SKM-1 (cell line): ENCODE measurements around the gene SLC47A2.

Experiments used
- DNase-seq: peaks from one replicate; lab custom pipeline; 2025; ENCODE audit not compliant: unreplicated experiment; lab: John Stamatoyannopoulos, UW

Gene SLC47A2

DNA sequence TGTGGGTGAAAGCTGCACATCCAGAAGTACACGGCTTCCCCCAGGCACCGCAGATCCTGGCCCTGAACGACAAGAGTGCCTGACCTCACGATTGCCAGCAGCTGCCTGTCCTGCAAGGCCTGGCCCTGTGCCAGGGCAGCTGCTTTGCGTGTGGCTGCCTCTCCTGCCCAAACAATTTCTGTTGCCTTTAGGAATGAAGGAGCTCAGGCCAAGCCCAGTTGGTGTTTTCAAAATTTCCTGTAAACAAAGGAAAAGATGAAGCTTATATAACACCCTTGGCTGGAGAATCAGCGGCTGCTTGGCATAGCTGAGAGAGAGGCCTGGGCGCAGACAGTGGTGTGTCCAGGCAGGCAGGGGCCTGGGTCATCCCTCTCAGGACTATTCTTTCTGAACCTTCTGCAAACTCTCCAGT, 11.7 kb upstream of the SLC47A2 start:
- no peak for DNase-seq

- DNase-seq, result no peak
Measured at GRCh38 chr17:19727501-19728078, 11.2 kb upstream of the SLC47A2 start.

DNA sequence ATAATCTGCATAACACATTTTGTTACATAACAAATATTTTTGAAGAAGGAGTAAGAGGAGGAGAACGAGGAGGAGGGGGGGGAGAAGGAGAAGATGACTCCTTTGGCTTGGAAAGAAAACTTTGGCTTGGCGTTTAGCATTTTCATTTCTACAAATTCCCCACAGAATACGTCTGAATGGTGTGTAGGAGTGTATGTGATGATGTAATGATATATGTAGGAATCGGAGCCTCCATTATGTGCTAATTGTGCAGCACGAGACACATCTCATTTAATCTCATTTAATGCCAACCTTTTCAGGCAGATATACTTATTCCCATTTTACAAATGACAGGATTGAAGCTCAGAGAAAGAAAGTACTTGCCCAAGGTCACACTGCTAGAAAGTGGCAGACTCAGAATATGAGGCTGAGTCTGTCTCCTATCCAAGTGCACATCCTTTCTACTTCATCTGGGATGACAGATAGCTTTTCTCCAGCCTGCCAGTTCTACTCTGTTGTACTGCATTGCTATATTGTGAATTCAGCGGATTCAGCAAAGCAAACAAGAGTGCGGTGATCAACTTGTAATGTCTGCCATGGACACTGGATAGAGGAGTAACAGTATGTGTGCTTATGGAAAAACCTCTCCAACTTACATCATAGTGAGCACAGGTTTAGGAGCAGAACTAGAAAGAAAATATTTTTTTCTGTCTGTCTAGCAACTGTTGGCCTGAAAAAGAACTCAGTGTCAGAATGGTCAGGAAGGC, 10.4 kb upstream of the SLC47A2 start:
- DNase-seq, result no peak

DNA sequence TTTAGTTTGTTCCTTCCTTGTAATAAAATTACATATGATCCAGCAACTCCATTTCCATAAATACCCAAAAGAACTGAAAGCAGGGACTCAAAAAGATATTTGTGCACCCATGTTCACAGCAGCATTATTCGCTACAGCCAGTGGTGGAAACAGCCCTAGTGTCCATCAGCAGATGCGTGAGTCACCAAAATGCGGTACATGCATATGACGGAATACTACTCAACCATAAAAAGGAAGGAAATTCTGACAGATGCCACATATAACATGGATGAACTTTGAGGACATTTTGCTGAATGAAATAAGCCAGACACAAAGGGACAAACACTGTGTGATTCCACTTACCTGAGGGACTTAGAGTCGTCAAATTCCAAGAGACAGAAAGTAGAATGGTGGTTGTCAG, 9.1 kb upstream of the SLC47A2 start:
- DNase-seq, result no peak

GRCh38 chr17:19724501-19725420, 8.4 kb upstream of the SLC47A2 start:
- no peak for DNase-seq

GRCh38 chr17:19723964-19724363, 7.6 kb upstream of the SLC47A2 start:
- no peak for DNase-seq

- DNase-seq, result no peak
Measured at GRCh38 chr17:19720631-19721426, 4.4 kb upstream of the SLC47A2 start.

DNA sequence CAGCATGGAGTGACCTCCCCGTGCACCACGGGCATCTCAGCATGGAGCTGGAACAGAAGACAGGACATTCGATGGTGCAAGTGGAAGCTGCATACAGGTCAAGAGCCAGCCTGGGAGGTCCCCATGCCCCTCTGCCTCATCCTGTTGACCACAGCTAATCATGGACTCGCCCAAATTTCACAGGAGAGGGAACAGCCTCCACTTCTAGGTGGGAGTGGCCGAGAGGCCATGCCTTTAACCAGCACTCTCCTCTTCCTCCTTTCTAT, 3.8 kb upstream of the SLC47A2 start:
- DNase-seq, result no peak

- no peak for DNase-seq
Measured at GRCh38 chr17:19719355-19720209, 3.2 kb upstream of the SLC47A2 start.

GRCh38 chr17:19718613-19719354, 2.4 kb upstream of the SLC47A2 start:
- no peak for DNase-seq

GRCh38 chr17:19718041-19718612, 1.7 kb upstream of the SLC47A2 start:
- no peak for DNase-seq

- no peak for DNase-seq
Measured at GRCh38 chr17:19717411-19717908, 1.1 kb upstream of the SLC47A2 start.

DNA sequence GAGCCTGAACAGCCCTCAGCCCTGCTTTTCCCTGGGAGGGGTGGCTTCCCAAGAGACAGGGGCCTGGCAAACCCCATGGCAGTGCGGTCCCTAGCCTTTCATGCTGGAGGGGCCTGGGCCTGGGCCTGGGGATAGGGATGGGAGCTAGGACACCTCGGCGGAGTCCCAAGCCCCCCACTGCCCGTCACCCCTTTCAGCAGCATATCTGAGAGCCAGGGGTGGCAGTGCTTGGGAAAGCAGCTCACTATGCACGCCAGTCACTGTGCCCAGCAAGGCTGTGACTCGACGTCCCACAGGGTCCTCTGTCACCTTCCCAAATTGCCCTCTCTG, 612 bp upstream of the SLC47A2 start:
- no peak for DNase-seq

DNA sequence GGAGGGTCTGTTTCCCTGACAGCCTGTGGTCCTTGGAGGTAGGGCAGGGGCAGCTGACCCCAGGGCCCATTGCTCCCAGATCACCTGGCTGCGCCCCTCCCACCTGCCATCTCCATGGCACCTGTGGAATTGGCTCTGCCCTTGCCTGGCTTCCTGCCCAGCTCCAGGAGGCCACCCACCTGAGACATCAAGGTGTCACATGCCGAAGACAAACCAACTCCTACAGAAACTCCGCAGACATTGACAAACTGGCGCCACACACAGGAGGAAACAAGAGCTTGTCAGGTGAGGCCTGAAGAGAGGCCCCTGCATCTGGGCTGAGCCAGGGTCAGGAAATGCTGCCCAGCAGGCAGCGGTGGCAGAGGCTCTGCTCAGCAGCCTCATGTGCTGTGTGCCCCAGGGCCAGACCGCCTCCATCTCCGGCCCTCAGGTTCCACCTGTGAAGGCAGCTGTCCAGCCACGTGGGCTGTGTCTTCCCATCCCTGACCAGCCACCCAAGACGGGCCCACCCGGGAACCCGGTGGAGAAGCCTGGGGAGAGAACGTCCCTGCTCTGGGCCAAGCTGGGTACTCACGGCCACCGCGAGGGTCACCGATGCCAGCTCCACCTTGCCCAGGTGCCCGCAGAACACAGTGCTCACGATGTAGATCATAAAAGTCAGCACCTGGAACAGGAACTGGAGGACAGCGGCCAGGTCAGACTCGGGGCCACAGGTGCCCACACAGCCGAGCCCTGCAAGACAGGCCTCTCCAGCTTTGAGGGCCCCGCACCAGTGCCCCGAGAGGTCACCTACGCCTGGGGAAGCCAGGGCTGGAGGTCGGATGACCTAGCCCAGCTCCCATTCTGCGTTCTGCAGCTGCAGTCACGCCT, 1.6 kb downstream of the SLC47A2 start:
- no peak for DNase-seq

- DNase-seq, result no peak
Measured at GRCh38 chr17:19713901-19714361, 2.5 kb downstream of the SLC47A2 start.

- no peak for DNase-seq
Measured at GRCh38 chr17:19713462-19713861, 2.9 kb downstream of the SLC47A2 start.

DNA sequence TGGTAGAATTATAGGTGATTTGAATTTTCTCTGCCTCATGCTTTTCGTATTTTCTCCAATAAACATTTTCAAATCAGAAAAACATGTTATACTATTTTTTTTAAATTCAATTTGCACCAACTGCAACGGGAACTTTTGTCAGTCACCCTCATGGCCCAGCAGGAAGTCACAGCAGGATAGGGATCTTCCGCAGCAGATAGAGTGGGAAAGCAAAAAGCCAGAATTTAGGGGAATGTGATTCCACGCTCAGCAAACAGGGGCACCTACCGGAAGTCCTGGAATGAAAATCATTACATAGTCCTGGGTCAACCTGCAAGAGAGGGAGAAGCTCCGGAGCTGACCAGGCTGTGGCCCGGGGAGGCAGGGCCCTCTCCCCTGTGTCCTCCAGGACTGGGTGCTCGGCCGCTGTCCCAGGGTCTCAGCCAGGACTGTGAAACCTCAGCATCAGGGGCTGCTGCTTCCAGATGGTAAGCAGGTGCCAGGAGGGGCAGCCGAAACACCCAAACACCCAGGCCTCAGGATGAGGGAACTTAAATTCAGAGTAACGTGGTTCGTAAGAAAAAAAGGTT, 3.9 kb downstream of the SLC47A2 start:
- no peak for DNase-seq

GRCh38 chr17:19709841-19710240, 6.5 kb downstream of the SLC47A2 start:
- no peak for DNase-seq
